Ishikawa (cell line): ENCODE data around the gene ZBED4.
A peak's percentile ranks its signal among the peaks of the same experiment; 100 is the strongest.

ENCODE experiments used
- EGR1 ChIP-seq: IDR thresholded peaks from 2 replicates; pipeline ENCODE4 v1.6.1; 2012
- EP300 ChIP-seq: IDR thresholded peaks from 2 replicates; pipeline ENCODE4 v1.6.1; 2012; ENCODE audit warnings: borderline replicate concordance
- FOXM1 ChIP-seq: IDR thresholded peaks from 2 replicates; pipeline ENCODE4 v1.6.1; 2012; ENCODE audit warnings: low read depth, borderline replicate concordance
- RAD21 ChIP-seq: IDR thresholded peaks from 2 replicates; pipeline ENCODE4 v1.6.1; 2012; ENCODE audit warnings: low read depth
- REST ChIP-seq: IDR thresholded peaks from 2 replicates; pipeline ENCODE4 v1.6.1; 2012; ENCODE audit warnings: low read depth, mild to moderate bottlenecking
- TAF1 ChIP-seq: IDR thresholded peaks from 2 replicates; pipeline ENCODE4 v1.6.1; 2012; ENCODE audit warnings: low read depth, mild to moderate bottlenecking
- TCF12 ChIP-seq: IDR thresholded peaks from 2 replicates; pipeline ENCODE4 v1.6.1; 2012; ENCODE audit warnings: low read depth
- TEAD4 ChIP-seq: IDR thresholded peaks from 2 replicates; pipeline ENCODE4 v1.6.1; 2012
- TF ChIP-seq, protein P1 (sequence below): IDR thresholded peaks from 2 replicates; pipeline ENCODE4 v1.6.1; 2012
- TF ChIP-seq, protein P2 (sequence below): IDR thresholded peaks from 2 replicates; pipeline ENCODE4 v1.6.1; 2012

GRCh38 chr22:49936018-49936972 is 82.7 kb downstream of the ZBED4 start:
- TF ChIP-seq EGR1, result peak; percentile 29; the same call in 1 of the 2 replicates
- TF ChIP-seq RAD21, result no peak
- no peak for TF ChIP-seq FOXM1
- TF ChIP-seq REST, result no peak
- TF ChIP-seq, protein P1, sequence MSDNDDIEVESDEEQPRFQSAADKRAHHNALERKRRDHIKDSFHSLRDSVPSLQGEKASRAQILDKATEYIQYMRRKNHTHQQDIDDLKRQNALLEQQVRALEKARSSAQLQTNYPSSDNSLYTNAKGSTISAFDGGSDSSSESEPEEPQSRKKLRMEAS, result peak; percentile 22; the same call in 1 of the 2 replicates
- TF ChIP-seq TEAD4, result no peak
- TF ChIP-seq EP300, result no peak
- no peak for TF ChIP-seq TCF12
- no peak for TF ChIP-seq TAF1
- TF ChIP-seq, protein P2, sequence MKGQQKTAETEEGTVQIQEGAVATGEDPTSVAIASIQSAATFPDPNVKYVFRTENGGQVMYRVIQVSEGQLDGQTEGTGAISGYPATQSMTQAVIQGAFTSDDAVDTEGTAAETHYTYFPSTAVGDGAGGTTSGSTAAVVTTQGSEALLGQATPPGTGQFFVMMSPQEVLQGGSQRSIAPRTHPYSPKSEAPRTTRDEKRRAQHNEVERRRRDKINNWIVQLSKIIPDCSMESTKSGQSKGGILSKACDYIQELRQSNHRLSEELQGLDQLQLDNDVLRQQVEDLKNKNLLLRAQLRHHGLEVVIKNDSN, result peak; percentile 16; the same call in 1 of the 2 replicates
